PC-3 (cell line): ENCODE data around the gene AKNA.

Experiments
- CTCF ChIP-seq: fragments of 300-600 bp; sonication (generic); conservative IDR thresholded peaks from 2 replicates; pipeline ENCODE4 v1.5.1; 2017; ENCODE audit warnings: antibody characterized with exemption, low read depth, mild to moderate bottlenecking, low read length
- EZH2 ChIP-seq: fragments of 300-600 bp; sonication (generic); IDR thresholded peaks from one replicate; pipeline ENCODE4 v1.6.1; 2017; ENCODE audit warnings: antibody characterized with exemption, mild to moderate bottlenecking, low read length; ENCODE audit not compliant: unreplicated experiment
- EZH2phosphoT487 ChIP-seq: fragments of 300-600 bp; sonication (generic); IDR thresholded peaks from 2 replicates; pipeline ENCODE4 v1.6.1; 2018; ENCODE audit warnings: mild to moderate bottlenecking, antibody characterized with exemption, low read length, borderline replicate concordance

GRCh38 chr9:114296338-114296737, 91.4 kb downstream of the AKNA start:
- TF ChIP-seq EZH2 (no peak), CTCF (no peak), EZH2phosphoT487 (no peak)
